ENCODE measurements around the gene BTG1.

Gene BTG1

DNA sequence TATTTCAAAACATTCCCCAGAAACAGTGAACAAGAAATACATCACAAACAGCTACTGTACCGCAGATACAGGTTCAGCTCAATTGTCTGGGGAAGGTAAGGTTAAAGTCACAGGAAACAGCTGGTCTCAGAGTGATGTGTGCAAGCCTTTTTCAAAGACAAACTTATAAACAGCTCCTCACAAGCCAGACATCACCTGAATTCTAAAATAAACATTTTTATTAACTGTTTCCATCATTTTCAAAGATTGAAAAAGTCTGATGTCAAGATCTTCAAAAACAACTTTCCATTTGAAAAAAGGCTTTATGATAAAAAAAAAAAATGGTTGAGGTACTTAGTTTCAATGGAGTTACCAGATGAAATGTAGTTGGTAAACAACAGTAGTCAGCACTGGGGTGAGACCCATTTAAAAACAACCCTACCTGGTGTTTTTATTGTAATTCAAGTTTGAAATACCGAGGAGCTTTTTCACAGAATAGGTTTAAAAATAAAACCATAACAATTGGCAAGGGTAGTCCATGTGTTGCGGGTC, 4.0 kb downstream of the BTG1 start:
- ATAC-seq (ENCODE audit: insufficient read depth, low read depth) = no peak
- Histone ChIP-seq H3K4me2 (ENCODE audit: insufficient read depth, low read length) (peak overlapping the region; percentile 63), H3K79me2 (ENCODE audit: insufficient read depth, low read length) (peaks cover 97% of the 10 kb centered on the region), H3K4me3 (ENCODE audit: low read depth in 1 of 2, low read length in 2 of 2) (peak overlapping the region; percentile 66 to 84), H3K4me1 (ENCODE audit: insufficient read depth, low read length) (peaks cover 73% of the 10 kb centered on the region), H3K27me3 (ENCODE audit: insufficient read depth, low read length, poor library complexity) (no peaks in the 10 kb centered on the region), H3K36me3 (ENCODE audit: insufficient read depth, low read length) (peaks cover 74% of the 10 kb centered on the region), H3K9ac (ENCODE audit: low read depth, low read length) (peak overlapping the region; percentile 97), H3K9me3 (ENCODE audit: insufficient read depth, low read length, severe bottlenecking) (no peaks in the 10 kb centered on the region), H2AFZ (ENCODE audit: low read depth, low read length) (no peak overlapping the region), H4K20me1 (ENCODE audit: insufficient read depth, low read length) (peaks cover 87% of the 10 kb centered on the region), H3K27ac (ENCODE audit: low read length) (peak overlapping the region; percentile 92)
- DNase-seq = peak; percentile 26
- TF ChIP-seq EZH2 (IDR thresholded peaks at IDR 0.05; ENCODE audit: borderline replicate concordance, low read depth, low read length, severe bottlenecking) = no peak
- TF ChIP-seq, protein P1, sequence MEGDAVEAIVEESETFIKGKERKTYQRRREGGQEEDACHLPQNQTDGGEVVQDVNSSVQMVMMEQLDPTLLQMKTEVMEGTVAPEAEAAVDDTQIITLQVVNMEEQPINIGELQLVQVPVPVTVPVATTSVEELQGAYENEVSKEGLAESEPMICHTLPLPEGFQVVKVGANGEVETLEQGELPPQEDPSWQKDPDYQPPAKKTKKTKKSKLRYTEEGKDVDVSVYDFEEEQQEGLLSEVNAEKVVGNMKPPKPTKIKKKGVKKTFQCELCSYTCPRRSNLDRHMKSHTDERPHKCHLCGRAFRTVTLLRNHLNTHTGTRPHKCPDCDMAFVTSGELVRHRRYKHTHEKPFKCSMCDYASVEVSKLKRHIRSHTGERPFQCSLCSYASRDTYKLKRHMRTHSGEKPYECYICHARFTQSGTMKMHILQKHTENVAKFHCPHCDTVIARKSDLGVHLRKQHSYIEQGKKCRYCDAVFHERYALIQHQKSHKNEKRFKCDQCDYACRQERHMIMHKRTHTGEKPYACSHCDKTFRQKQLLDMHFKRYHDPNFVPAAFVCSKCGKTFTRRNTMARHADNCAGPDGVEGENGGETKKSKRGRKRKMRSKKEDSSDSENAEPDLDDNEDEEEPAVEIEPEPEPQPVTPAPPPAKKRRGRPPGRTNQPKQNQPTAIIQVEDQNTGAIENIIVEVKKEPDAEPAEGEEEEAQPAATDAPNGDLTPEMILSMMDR (IDR thresholded peaks at IDR 0.05; ENCODE audit: borderline replicate concordance, extremely low read depth, low read length, poor library complexity, severe bottlenecking) = no peak

GRCh38 chr12:92140896-92141536, 4.6 kb downstream of the BTG1 start:
- Histone ChIP-seq H2AFZ (ENCODE audit: low read depth, low read length) (no peak overlapping the region), H3K9me3 (ENCODE audit: insufficient read depth, low read length, severe bottlenecking) (no peaks in the 10 kb centered on the region), H4K20me1 (ENCODE audit: insufficient read depth, low read length) (peaks cover 93% of the 10 kb centered on the region), H3K27ac (ENCODE audit: low read length) (peak overlapping the region; percentile 60), H3K4me3 (ENCODE audit: low read depth in 1 of 2, low read length in 2 of 2) (peak overlapping the region; percentile 66 to 84), H3K36me3 (ENCODE audit: insufficient read depth, low read length) (peaks cover 80% of the 10 kb centered on the region), H3K4me2 (ENCODE audit: insufficient read depth, low read length) (peak overlapping the region; percentile 63), H3K27me3 (ENCODE audit: insufficient read depth, low read length, poor library complexity) (no peaks in the 10 kb centered on the region), H3K9ac (ENCODE audit: low read depth, low read length) (peak overlapping the region; percentile 97), H3K4me1 (ENCODE audit: insufficient read depth, low read length) (peaks cover 79% of the 10 kb centered on the region), H3K79me2 (ENCODE audit: insufficient read depth, low read length) (peaks cover 97% of the 10 kb centered on the region)
- no peak for DNase-seq
- no peak for ATAC-seq (ENCODE audit: insufficient read depth, low read depth)
- TF ChIP-seq, protein P1 (IDR thresholded peaks at IDR 0.05; ENCODE audit: borderline replicate concordance, extremely low read depth, low read length, poor library complexity, severe bottlenecking) = no peak
- no peak for TF ChIP-seq EZH2 (IDR thresholded peaks at IDR 0.05; ENCODE audit: borderline replicate concordance, low read depth, low read length, severe bottlenecking)

DNA sequence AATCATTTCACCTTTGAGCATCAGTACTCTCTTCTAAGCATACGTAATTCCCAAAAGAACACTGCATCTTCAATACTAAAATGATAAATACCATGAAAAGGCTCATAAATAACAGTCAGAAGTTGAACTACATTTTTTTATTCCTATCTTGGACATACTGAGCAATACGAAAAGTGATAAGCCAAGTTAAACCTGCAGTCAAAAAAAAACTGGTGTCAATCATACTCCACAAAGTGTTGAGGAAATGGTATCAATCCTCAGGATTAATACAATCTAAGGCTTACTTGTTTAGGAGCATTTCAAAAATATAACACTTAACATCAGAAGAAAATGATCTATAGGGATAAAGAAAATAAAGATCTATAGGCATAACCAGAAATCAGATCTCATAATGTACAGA, 5.5 kb downstream of the BTG1 start:
- Histone ChIP-seq H2AFZ (ENCODE audit: low read depth, low read length) (no peak overlapping the region), H3K4me3 (ENCODE audit: low read depth in 1 of 2, low read length in 2 of 2) (peak overlapping the region; percentile 66 to 84), H3K27me3 (ENCODE audit: insufficient read depth, low read length, poor library complexity) (no peaks in the 10 kb centered on the region), H3K9ac (ENCODE audit: low read depth, low read length) (peak overlapping the region; percentile 97), H4K20me1 (ENCODE audit: insufficient read depth, low read length) (peaks cover 96% of the 10 kb centered on the region), H3K9me3 (ENCODE audit: insufficient read depth, low read length, severe bottlenecking) (no peaks in the 10 kb centered on the region), H3K79me2 (ENCODE audit: insufficient read depth, low read length) (peaks cover 100% of the 10 kb centered on the region), H3K36me3 (ENCODE audit: insufficient read depth, low read length) (peaks cover 81% of the 10 kb centered on the region), H3K27ac (ENCODE audit: low read length) (peak overlapping the region; percentile 60), H3K4me2 (ENCODE audit: insufficient read depth, low read length) (peak overlapping the region; percentile 63), H3K4me1 (ENCODE audit: insufficient read depth, low read length) (peaks cover 88% of the 10 kb centered on the region)
- ATAC-seq (ENCODE audit: insufficient read depth, low read depth) = no peak
- no peak for DNase-seq
- TF ChIP-seq, protein P1 (IDR thresholded peaks at IDR 0.05; ENCODE audit: borderline replicate concordance, extremely low read depth, low read length, poor library complexity, severe bottlenecking) = no peak
- no peak for TF ChIP-seq EZH2 (IDR thresholded peaks at IDR 0.05; ENCODE audit: borderline replicate concordance, low read depth, low read length, severe bottlenecking)

All from DND-41 (cell line).